ENCODE data around the gene ZSWIM6.

GRCh38 chr5:61311056-61311610 is 20.9 kb upstream of the ZSWIM6 start:
- TF ChIP-seq E2F6 (IDR thresholded peaks at IDR 0.05; ENCODE audit: borderline replicate concordance, low read depth), result no peak
- no peak for TF ChIP-seq ZSCAN20 (CRISPR knock-in tag; IDR thresholded peaks at IDR 0.05)
- TF ChIP-seq ZFP36 (IDR thresholded peaks at IDR 0.05; ENCODE audit: borderline replicate concordance, partially characterized antibody), result no peak
- no peak for TF ChIP-seq CTCF (IDR thresholded peaks at IDR 0.05)
- no peak for TF ChIP-seq POLR2A (IDR thresholded peaks at IDR 0.05; ENCODE audit: low read length)
- TF ChIP-seq EP300 (IDR thresholded peaks at IDR 0.05), result no peak
- no peak for TF ChIP-seq USF2 (IDR thresholded peaks at IDR 0.05)
- no peak for TF ChIP-seq HMGXB4 (CRISPR knock-in tag; IDR thresholded peaks at IDR 0.05; ENCODE audit: borderline replicate concordance)
- no peak for TF ChIP-seq CHD4 (IDR thresholded peaks at IDR 0.05; ENCODE audit: borderline replicate concordance)
- TF ChIP-seq REST (IDR thresholded peaks at IDR 0.05), result no peak
- TF ChIP-seq BHLHE40 (IDR thresholded peaks at IDR 0.05; ENCODE audit: low read depth, low read length), result no peak
- no peak for TF ChIP-seq MYC (IDR thresholded peaks at IDR 0.05; ENCODE audit: borderline replicate concordance, low read length)
